ENCODE data around the gene KCNQ1.

DNA sequence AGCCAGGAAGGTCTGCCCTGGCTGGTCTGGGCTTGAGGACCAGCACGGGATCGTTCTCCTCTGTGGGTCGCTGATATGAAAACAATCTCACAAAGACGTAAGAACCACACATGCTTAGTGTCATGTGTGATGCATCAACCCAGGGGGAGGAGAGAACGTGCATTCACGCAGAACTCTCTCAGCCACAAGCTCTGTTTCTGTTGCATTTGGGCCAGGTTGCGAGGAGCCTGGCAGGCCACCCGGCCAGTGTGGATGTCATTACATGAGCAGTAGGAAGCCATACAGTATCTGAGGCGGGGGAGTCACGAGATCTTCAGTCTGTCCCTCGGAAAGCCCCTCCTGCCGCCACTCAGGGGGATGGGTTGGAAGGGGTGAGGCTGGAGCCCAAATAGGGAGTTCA, 308.1 kb downstream of the KCNQ1 start:
- TF ChIP-seq, protein P1, sequence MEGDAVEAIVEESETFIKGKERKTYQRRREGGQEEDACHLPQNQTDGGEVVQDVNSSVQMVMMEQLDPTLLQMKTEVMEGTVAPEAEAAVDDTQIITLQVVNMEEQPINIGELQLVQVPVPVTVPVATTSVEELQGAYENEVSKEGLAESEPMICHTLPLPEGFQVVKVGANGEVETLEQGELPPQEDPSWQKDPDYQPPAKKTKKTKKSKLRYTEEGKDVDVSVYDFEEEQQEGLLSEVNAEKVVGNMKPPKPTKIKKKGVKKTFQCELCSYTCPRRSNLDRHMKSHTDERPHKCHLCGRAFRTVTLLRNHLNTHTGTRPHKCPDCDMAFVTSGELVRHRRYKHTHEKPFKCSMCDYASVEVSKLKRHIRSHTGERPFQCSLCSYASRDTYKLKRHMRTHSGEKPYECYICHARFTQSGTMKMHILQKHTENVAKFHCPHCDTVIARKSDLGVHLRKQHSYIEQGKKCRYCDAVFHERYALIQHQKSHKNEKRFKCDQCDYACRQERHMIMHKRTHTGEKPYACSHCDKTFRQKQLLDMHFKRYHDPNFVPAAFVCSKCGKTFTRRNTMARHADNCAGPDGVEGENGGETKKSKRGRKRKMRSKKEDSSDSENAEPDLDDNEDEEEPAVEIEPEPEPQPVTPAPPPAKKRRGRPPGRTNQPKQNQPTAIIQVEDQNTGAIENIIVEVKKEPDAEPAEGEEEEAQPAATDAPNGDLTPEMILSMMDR (conservative IDR thresholded peaks at IDR 0.05; ENCODE audit: low read length), result no peak
- TF ChIP-seq EZH2phosphoT487 (IDR thresholded peaks at IDR 0.05; ENCODE audit: borderline replicate concordance), result no peak

Measured in Loucy (cell line).